Epithelial cell of proximal tubule (primary cell): ENCODE data around the gene IL21R. TPM values are rescaled to one million over a fixed set of nuclear protein-coding genes. Genes with fewer than 3 reads are reported as not detected.
"Not testable (repeated sequence)": the region's sequence is repeated elsewhere in the genome, so short reads cannot be mapped to it uniquely, and the experiment has no call there.

Source experiments
- DNase-seq: peaks from one replicate; pipeline ENCODE4 v3.0.0-alpha.2; 2011; ENCODE audit warnings: low read depth
- H3K4me3 ChIP-seq: 2 replicates; pipeline ENCODE4 v1.5.1; 2011; ENCODE audit warnings: low read depth, mild to moderate bottlenecking, low read length
- CTCF ChIP-seq: conservative IDR thresholded peaks from 2 replicates; pipeline ENCODE4 v1.5.1; 2012; ENCODE audit warnings: low read depth, mild to moderate bottlenecking, low read length
- total RNA-seq: library from RNA; depleted of rRNA; stranded (reverse); fragments of >200 nt; gene quantifications from 2 replicates; pipeline ENCODE4 v1.2.3, GENCODE V29; 2015

The IL21R gene
- total RNA-seq, 1 donor from 2014 or later: not detected

DNA sequence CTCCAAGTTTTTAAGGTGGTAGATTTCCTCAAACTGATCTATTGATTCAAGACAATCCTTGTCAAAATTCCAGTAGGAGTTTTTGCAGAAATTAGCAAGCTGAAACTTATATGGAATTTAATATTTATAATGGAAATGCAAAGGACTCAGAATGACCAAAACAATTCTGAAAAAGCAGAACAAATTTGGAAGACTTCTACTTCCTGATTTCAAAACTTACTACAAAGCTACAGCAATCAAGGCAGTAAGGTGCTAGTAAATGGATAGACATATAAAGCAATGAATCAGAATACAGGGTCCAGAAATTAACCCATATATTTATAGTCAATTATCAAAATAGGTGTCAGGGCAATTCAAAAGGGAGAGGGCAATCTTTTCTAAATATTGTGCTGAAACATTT is 11.8 kb upstream of the IL21R start:
- H3K4me3 ChIP-seq: no peak overlapping the region
- DNase-seq: no peak
- TF ChIP-seq CTCF: no peak

GRCh38 chr16:27392671-27393070 is 9.3 kb upstream of the IL21R start:
- DNase-seq: no peak
- no peak overlapping the region for H3K4me3 ChIP-seq
- no peak for TF ChIP-seq CTCF

- DNase-seq: no peak
- no peak overlapping the region for H3K4me3 ChIP-seq
- TF ChIP-seq CTCF: no peak
Measured at GRCh38 chr16:27394516-27394915, 7.5 kb upstream of the IL21R start.

GRCh38 chr16:27398341-27398893 is 3.6 kb upstream of the IL21R start:
- H3K4me3 ChIP-seq, DNase-seq: not testable (repeated sequence)

DNA sequence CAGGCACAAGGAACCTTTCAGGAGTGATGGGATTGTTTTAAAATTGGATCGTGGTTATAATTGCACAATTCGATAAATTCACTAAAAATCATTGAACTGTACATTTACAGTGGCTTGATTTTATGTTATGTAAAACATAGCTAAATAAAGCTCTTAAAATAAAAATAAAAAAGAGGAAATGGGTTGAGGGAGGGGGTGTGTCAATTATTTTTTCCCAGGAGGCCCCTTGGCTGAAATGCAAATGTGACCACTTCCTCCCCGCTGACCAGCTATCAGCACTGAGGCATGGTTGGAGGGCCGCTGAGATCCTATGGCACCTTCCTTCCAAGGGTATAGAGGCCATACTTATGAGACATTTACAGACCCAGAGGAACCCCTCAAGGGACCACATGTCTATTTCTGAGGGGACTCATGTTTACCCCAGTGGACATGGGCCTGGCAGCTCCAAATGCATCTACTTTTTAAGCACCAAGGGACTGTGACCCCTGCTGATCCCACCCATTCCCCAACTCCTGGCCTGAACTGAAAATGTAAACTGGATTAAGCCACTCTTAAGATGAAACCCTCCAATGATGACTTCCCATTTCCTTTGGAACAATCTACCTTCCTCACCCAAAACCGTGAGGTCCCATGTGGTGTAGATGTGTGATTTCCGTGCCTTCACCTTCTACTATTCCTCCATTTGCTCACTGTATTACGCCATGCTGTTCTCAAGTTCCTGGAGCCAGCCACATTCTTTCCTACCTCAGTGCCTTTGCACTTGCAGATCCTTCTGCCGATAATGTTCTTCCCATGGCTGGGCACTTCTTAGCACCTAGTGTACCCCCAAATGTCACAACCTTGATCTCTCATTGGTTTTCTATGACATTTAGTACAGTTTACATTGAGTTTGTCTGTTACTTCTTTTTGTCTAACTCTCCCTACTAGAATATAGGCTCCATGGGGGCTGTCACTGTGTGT is 2.8 kb upstream of the IL21R start:
- DNase-seq: no peak
- no peak overlapping the region for H3K4me3 ChIP-seq
- TF ChIP-seq CTCF: no peak

DNA sequence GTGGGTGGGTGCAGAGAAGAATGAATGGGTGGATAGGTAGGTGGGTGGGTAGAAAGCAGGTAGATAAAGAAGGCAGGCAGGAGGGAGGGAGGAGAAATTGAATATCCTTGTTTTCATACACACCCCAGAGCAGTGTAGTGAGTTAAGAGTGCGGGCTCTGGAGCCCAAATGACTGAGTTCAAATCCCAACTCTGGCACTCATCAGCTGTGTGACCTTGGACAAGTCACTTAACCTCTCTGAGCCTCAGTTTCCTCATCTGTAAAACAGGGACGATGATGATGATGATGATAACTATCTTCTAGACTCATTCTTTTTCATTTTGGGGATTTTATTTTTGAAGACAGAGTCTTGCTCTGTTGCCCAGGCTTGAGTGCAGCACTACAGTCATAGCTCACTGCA is 2.0 kb upstream of the IL21R start:
- DNase-seq: no peak
- no peak for TF ChIP-seq CTCF

GRCh38 chr16:27400751-27401620 is 988 bp upstream of the IL21R start:
- TF ChIP-seq CTCF: no peak
- no peak for DNase-seq
- no peak overlapping the region for H3K4me3 ChIP-seq

More for the DNA sequence above, 2.0 kb upstream of the IL21R start:
- H3K4me3 ChIP-seq: no peak overlapping the region
